ENCODE results near the gene WDR90. TPM values are rescaled to one million over a fixed set of nuclear protein-coding genes. Genes with fewer than 3 reads are reported as not detected.

Gene WDR90
- total and polyA plus RNA-seq, 2 of the 13 experiments (the other 11 are each of a cell fraction or from before 2014, with no cell fraction given), result 14.9 to 28.9 TPM

GRCh38 chr16:672371-672770 is 23.2 kb downstream of the WDR90 start:
- POLR2A ChIA-PET, result interaction anchor here (0.6 kb wide), 1 partner anchor 36 kb away, joined by 3 read pairs; the partner anchor contains the start of gene METTL26
- FAIRE-seq, result no peak
- WGBS (ENCODE audit: low lambda C conversion rate), result 92% methylated on average over 5 of the region's 19 CpGs
- TF ChIP-seq POGK (CRISPR knock-in tag; conservative IDR thresholded peaks at IDR 0.05), result no peak
- TF ChIP-seq POGZ (CRISPR knock-in tag; IDR thresholded peaks at IDR 0.05), result no peak
- peak; percentile 48; the same call in 1 of the 2 replicates for TF ChIP-seq RBFOX2 (IDR thresholded peaks at IDR 0.05; ENCODE audit: low read depth, low read length)
- no peak for TF ChIP-seq TAF15 (IDR thresholded peaks at IDR 0.05; ENCODE audit: low read depth, low read length, poor library complexity, severe bottlenecking)
- no peak for TF ChIP-seq HMG20A (CRISPR knock-in tag; IDR thresholded peaks at IDR 0.05; ENCODE audit: borderline replicate concordance)
- TF ChIP-seq ZNF770 (CRISPR knock-in tag; IDR thresholded peaks at IDR 0.05), result no peak
- TF ChIP-seq GTF3A (CRISPR knock-in tag; conservative IDR thresholded peaks at IDR 0.05), result no peak
- TF ChIP-seq E2F2 (CRISPR knock-in tag; IDR thresholded peaks at IDR 0.05; ENCODE audit: borderline replicate concordance), result no peak
- TF ChIP-seq ZBTB44 (CRISPR knock-in tag; IDR thresholded peaks at IDR 0.05), result no peak
- no peak for TF ChIP-seq ATF5 (CRISPR knock-in tag; IDR thresholded peaks at IDR 0.05; ENCODE audit: low read depth)
- no peak for TF ChIP-seq SIN3B (IDR thresholded peaks at IDR 0.05; ENCODE audit: low read length)
- no peak for TF ChIP-seq PAXIP1 (CRISPR knock-in tag; conservative IDR thresholded peaks at IDR 0.05)
- peak; percentile 19 for TF ChIP-seq AGO2 (optimal IDR thresholded peaks at IDR 0.05; ENCODE audit: low read depth, low read length)

More at GRCh38 chr16:672371-672770, 23.2 kb downstream of the WDR90 start:
- Histone ChIP-seq H3K79me2 (ENCODE audit: insufficient read depth, low read length) (peaks cover 17% of the 10 kb centered on the region), H3K4me3 (replicated peaks in 1 of 3; ENCODE audit: insufficient read depth in 1 of 3, low read depth in 2 of 3, low read length in 3 of 3) (no peak overlapping the region), H4K20me1 (ENCODE audit: insufficient read depth, low read length) (no peaks in the 10 kb centered on the region), H3K36me3 (replicated peaks in 1 of 2; ENCODE audit: control insufficient read depth in 1 of 2, insufficient read depth in 2 of 2, low read length in 2 of 2) (peaks cover 22 to 42% of the 10 kb centered on the region in 2 experiments; a peak in 4 of 5 replicates), H3K9ac (ENCODE audit: insufficient read depth, low read depth, low read length) (no peak overlapping the region), H3K27ac (ENCODE audit: extremely low read length, insufficient read depth, low read length) (no peak overlapping the region), H2AFZ (ENCODE audit: low read length) (no peak overlapping the region), H3K9me3 (ENCODE audit: low read length) (no peaks in the 10 kb centered on the region), H3K27me3 (ENCODE audit: control insufficient read depth in 1 of 2, insufficient read depth in 2 of 2, low read length in 2 of 2) (no peaks in the 10 kb centered on the region), H3K4me2 (ENCODE audit: low read depth, low read length) (no peak overlapping the region), H3K4me1 (ENCODE audit: insufficient read depth, low read length) (peaks cover 36% of the 10 kb centered on the region)
- intact Hi-C loops (cut with micrococcal nuclease; ENCODE audit: unreplicated experiment) (no loop called here), in situ Hi-C loops (cut with HindIII; ENCODE audit: extremely low pct_ligation_motif_present, low pct_unique_long_range_greater_than_20kb) (no loop called here)
- ATAC-seq (no peak), DNase-seq (ENCODE audit: low spot score) (no peak)
- CTCF ChIA-PET (ENCODE audit: low intra/inter-chr PET ratio, low total read pairs), result no interaction called here
- no TSS peak for BruUV-seq (replicated peaks)
